Ovary (tissue), 3 donors: ENCODE data around the gene PTH2R.

ENCODE experiments used
- EP300 ChIP-seq: sonication (generic); formaldehyde crosslinking; IDR thresholded peaks from one replicate; pipeline ENCODE4 v1.6.1; 2017; ENCODE audit warnings: antibody characterized with exemption
- POLR2A ChIP-seq: fragments of 450-650 bp; IDR thresholded peaks from one replicate; pipeline ENCODE4 v1.6.1; 2017; ENCODE audit warnings: antibody characterized with exemption, mild to moderate bottlenecking, moderate library complexity
- TF ChIP-seq, protein P1 (sequence below), 3 donors: fragments of 450-650 bp in 2 of 3; fragments of 200-600 bp in 1 of 3; IDR thresholded peaks; one replicate each; pipeline versions ENCODE4 v1.5.1 to v1.8.0; 2016 to 2022; ENCODE audit warnings: antibody characterized with exemption in 3 of 3, mild to moderate bottlenecking in 1 of 3
- donor health status: DM: no; HTN: no; CAD: no.

GRCh38 chr2:208466920-208467298 lies 60.3 kb downstream of the PTH2R start:
- TF ChIP-seq, protein P1, sequence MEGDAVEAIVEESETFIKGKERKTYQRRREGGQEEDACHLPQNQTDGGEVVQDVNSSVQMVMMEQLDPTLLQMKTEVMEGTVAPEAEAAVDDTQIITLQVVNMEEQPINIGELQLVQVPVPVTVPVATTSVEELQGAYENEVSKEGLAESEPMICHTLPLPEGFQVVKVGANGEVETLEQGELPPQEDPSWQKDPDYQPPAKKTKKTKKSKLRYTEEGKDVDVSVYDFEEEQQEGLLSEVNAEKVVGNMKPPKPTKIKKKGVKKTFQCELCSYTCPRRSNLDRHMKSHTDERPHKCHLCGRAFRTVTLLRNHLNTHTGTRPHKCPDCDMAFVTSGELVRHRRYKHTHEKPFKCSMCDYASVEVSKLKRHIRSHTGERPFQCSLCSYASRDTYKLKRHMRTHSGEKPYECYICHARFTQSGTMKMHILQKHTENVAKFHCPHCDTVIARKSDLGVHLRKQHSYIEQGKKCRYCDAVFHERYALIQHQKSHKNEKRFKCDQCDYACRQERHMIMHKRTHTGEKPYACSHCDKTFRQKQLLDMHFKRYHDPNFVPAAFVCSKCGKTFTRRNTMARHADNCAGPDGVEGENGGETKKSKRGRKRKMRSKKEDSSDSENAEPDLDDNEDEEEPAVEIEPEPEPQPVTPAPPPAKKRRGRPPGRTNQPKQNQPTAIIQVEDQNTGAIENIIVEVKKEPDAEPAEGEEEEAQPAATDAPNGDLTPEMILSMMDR (IDR thresholded peaks at IDR 0.05): no peak
- TF ChIP-seq POLR2A (no peak), EP300 (no peak)
